Measurements from ENCODE around the gene CHST14.

DNA sequence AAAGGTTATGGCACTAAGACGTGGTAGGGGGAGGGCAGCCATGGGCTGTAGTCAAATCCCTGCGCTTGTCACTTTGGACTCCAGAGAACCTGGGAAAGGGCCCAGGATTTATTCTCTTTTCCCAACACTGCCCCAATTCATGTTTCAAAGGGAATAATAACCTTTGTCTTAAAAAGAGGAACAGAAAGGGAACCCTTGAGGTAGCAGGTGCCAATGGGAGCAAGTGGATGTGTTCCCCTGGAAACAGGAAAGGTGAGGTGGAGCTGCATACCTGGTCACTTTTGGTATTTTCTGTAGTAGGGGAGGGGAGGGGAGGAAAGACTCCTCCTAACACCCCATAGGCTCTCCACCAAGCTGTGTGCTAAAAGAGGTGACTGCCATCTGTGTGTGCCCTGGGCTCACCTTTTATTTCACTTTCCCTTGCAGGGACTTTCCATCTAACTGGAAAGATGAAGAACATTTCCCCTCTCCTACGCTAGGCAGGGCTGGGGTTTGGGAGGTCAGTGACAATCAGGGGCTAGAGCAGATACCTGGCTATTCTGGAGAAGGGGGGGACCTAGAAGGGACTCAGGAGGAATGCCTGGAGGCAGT, 6.1 kb upstream of the CHST14 start:
- TF ChIP-seq, protein P1, sequence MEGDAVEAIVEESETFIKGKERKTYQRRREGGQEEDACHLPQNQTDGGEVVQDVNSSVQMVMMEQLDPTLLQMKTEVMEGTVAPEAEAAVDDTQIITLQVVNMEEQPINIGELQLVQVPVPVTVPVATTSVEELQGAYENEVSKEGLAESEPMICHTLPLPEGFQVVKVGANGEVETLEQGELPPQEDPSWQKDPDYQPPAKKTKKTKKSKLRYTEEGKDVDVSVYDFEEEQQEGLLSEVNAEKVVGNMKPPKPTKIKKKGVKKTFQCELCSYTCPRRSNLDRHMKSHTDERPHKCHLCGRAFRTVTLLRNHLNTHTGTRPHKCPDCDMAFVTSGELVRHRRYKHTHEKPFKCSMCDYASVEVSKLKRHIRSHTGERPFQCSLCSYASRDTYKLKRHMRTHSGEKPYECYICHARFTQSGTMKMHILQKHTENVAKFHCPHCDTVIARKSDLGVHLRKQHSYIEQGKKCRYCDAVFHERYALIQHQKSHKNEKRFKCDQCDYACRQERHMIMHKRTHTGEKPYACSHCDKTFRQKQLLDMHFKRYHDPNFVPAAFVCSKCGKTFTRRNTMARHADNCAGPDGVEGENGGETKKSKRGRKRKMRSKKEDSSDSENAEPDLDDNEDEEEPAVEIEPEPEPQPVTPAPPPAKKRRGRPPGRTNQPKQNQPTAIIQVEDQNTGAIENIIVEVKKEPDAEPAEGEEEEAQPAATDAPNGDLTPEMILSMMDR (IDR thresholded peaks at IDR 0.05) = no peak
- TF ChIP-seq POLR2A (IDR thresholded peaks at IDR 0.05) = no peak

All from transverse colon (tissue), 3 donors.